ENCODE data around the gene CDH4. TPM values are rescaled to one million over a fixed set of nuclear protein-coding genes. Genes with fewer than 3 reads are reported as not detected.
A peak's percentile ranks its signal among the peaks of the same experiment; 100 is the strongest.

The CDH4 gene
- polyA plus RNA-seq, 1 donor, result 1.7 TPM

DNA sequence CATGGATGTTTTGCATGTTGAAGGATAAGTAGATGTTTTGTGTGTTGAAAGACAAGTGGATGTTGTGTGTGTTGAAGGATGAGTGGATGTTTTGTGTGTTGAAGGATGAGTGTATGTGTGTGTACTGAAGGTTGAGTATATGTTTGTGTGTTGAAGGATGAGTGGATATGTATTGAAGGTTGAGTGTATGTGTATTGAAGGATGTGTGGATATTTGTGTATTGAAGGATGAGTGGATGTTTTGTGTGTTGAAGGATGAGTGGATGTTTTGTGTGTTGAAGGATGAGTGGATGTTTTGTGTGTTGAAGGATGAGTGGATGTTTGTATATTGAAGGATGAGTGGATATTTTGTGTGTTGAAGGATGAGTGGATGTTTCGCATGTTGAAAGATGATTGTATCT, 325.0 kb downstream of the CDH4 start:
- DNase-seq, result no peak
- WGBS (ENCODE audit: insufficient coverage, low lambda C conversion rate), result no CpG with 5 or more reads among the region's 1 CpG
- H3K27ac ChIP-seq (ENCODE audit: low read length), result no peak overlapping the region
- H3K9me3 ChIP-seq (ENCODE audit: control insufficient read depth, low read depth, low read length), result no peaks in the 10 kb centered on the region
- H3K4me3 ChIP-seq (ENCODE audit: low read length), result no peak overlapping the region
- peaks cover 2% of the 10 kb centered on the region for H3K27me3 ChIP-seq (ENCODE audit: control insufficient read depth, insufficient read depth, low read length)
- no peaks in the 10 kb centered on the region for H3K4me1 ChIP-seq (ENCODE audit: control insufficient read depth, insufficient read depth, low read length)
- no peaks in the 10 kb centered on the region for H3K36me3 ChIP-seq (ENCODE audit: control insufficient read depth, insufficient read depth, low read length)

DNA sequence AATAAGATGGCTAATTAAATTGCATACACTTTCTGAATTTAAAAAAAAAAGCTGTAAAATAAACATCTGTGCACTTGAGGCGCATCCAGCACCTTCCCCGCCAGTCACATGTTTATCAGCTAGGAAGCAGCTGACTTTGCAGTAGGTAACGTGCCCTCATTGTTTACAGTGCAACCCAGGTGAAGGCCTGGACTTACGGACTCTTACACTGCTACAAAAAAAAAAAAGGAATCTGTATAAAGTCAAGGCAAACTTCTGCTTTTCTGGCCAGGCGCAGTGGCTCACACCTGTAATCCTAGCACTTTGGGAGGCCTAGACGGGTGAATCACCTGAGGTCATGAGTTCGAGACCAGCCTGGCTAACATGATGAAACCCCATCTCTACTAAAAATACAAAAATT, 327.8 kb downstream of the CDH4 start:
- no CpG with 5 or more reads among the region's 7 CpGs for WGBS (ENCODE audit: insufficient coverage, low lambda C conversion rate)
- H3K4me3 ChIP-seq (ENCODE audit: low read length), result no peak overlapping the region
- peaks cover 2% of the 10 kb centered on the region for H3K27me3 ChIP-seq (ENCODE audit: control insufficient read depth, insufficient read depth, low read length)
- no peaks in the 10 kb centered on the region for H3K36me3 ChIP-seq (ENCODE audit: control insufficient read depth, insufficient read depth, low read length)
- no peaks in the 10 kb centered on the region for H3K4me1 ChIP-seq (ENCODE audit: control insufficient read depth, insufficient read depth, low read length)
- no peaks in the 10 kb centered on the region for H3K9me3 ChIP-seq (ENCODE audit: control insufficient read depth, low read depth, low read length)
- peak in 1 of 2 donors; percentile 20 for DNase-seq
- H3K27ac ChIP-seq (ENCODE audit: low read length), result no peak overlapping the region

DNA sequence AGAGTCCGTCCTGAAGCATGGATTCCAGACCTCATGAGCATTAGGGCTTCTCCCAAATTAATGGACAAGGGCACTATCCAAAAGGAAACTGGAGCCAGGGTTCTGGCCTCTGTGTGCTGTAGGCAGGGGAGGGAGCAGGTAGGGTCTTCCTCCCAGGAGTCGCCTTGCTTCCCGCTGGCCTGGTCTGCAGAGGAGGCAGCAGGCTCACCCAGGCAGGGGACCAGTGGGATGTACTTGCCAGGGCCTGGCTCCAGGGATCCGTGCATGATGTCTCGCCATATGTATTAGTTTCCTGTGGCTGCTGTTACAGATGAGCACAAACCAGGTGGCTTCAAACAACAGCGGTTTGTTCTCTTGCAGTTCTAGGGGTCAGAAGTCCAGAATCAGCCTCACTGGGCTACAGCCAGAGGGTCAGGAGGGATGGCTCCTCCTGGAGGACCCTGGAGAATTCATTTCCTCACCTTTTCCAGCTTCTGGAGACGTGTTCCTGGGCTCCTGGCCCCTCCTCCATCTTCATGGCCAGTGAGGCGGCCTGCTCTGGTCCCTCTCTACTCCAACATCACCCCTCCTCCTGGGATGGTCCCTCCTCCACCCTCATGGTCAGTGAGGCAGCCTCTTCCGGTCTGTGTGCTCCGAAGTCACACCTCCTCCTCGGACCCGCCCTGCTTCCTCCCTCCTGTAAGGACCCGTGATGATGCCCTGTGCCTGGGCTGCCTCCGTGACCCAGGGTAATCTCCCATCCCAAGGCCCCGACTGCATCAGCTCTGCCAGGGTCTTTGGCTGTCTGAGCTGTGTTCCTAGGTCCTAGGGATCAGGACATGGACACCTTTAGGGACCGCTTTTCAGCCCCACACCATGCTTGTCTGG, 329.1 kb downstream of the CDH4 start:
- WGBS (ENCODE audit: insufficient coverage, low lambda C conversion rate), result no CpG with 5 or more reads among the region's 16 CpGs
- DNase-seq, result no peak
- H3K9me3 ChIP-seq (ENCODE audit: control insufficient read depth, low read depth, low read length), result no peaks in the 10 kb centered on the region
- H3K36me3 ChIP-seq (ENCODE audit: control insufficient read depth, insufficient read depth, low read length), result no peaks in the 10 kb centered on the region
- H3K27me3 ChIP-seq (ENCODE audit: control insufficient read depth, insufficient read depth, low read length), result peaks cover 2% of the 10 kb centered on the region
- no peak overlapping the region for H3K27ac ChIP-seq (ENCODE audit: low read length)
- H3K4me1 ChIP-seq (ENCODE audit: control insufficient read depth, insufficient read depth, low read length), result no peaks in the 10 kb centered on the region
- no peak overlapping the region for H3K4me3 ChIP-seq (ENCODE audit: low read length)

DNA sequence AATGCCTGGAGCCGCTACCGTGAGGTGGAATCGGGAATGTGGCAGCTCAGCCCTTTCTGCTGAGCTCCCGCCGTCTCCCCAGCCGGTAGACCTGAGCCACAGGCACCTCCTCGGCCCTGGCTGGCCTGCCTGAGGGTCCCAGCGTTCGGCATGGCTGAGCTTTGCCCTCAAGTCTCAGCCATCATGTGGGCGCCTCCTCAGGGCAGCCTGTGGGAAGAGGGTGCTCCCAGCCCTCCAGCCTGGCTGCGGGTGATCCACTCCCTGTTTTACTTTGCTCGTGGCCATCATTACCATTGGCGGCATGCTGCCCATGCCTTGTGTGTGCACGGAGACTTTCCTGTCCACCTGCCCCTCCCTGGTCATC, 329.7 kb downstream of the CDH4 start:
- no CpG with 5 or more reads among the region's 14 CpGs for WGBS (ENCODE audit: insufficient coverage, low lambda C conversion rate)
- no peak for DNase-seq
- H3K36me3 ChIP-seq (ENCODE audit: control insufficient read depth, insufficient read depth, low read length), result no peaks in the 10 kb centered on the region
- H3K27ac ChIP-seq (ENCODE audit: low read length), result no peak overlapping the region
- peaks cover 2% of the 10 kb centered on the region for H3K27me3 ChIP-seq (ENCODE audit: control insufficient read depth, insufficient read depth, low read length)
- H3K9me3 ChIP-seq (ENCODE audit: control insufficient read depth, low read depth, low read length), result no peaks in the 10 kb centered on the region
- no peaks in the 10 kb centered on the region for H3K4me1 ChIP-seq (ENCODE audit: control insufficient read depth, insufficient read depth, low read length)
- H3K4me3 ChIP-seq (ENCODE audit: low read length), result no peak overlapping the region

DNA sequence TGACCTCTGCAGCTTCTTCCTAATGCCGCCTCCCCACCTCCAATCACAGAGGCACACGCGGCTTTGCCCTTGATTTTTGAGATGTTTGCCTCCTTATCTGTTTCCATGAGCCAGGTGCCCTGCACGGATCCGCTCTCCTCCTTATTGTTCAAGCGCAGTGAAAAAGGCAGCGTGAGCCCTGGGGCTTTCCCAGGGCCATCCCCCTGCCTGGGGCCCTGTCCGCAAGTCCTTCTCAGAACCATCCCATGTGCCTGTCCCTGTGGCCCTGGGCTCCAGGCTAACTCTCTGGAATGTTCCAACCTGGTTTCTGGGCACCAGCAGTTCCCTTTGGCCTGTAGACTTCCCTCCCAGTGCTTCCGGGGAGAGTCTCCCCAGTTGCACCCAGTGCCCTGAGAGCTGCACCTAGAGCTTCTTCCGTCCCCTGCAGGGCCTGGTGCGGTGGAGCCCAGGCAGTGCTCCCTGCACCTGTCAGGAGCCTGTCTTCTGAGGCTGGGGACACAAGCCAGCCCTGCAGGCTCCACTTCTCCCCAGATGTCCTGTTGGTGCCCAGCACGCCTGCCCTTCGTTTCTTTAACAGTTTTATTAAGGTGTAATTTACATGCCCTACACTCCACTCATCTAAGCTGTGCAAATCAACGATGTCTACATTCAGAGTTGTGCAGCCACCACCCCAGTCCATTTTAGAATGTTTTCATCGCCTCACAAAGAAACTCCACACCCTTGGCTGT, 330.3 kb downstream of the CDH4 start:
- peaks cover 3% of the 10 kb centered on the region for H3K27me3 ChIP-seq (ENCODE audit: control insufficient read depth, insufficient read depth, low read length)
- H3K4me3 ChIP-seq (ENCODE audit: low read length), result no peak overlapping the region
- no peaks in the 10 kb centered on the region for H3K36me3 ChIP-seq (ENCODE audit: control insufficient read depth, insufficient read depth, low read length)
- H3K4me1 ChIP-seq (ENCODE audit: control insufficient read depth, insufficient read depth, low read length), result no peaks in the 10 kb centered on the region
- 20% methylated on average over 1 of the region's 15 CpGs for WGBS (ENCODE audit: insufficient coverage, low lambda C conversion rate)
- no peak overlapping the region for H3K27ac ChIP-seq (ENCODE audit: low read length)
- DNase-seq, result no peak
- H3K9me3 ChIP-seq (ENCODE audit: control insufficient read depth, low read depth, low read length), result no peaks in the 10 kb centered on the region

DNA sequence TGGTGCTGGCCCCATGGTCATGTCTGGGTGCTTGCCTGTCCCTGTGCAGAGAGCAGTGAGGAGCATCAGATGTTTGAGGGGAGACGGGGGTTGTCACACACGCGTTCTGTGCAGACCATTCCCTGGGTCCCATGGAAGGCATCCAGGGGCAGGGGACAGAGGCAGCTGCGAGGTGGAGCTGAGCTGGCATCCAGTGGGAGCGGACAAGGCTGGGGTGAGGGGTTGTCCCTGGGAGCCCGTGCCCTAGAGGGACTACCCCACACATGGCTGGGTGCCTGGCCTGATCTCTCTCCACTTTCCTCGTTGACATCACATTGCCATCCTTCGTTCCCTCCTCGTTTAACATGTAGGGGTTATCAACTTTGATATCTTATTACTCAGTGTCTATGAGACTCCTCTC, 331.3 kb downstream of the CDH4 start:
- Histone ChIP-seq H3K27me3 (ENCODE audit: control insufficient read depth, insufficient read depth, low read length) (peaks cover 5% of the 10 kb centered on the region), H3K36me3 (ENCODE audit: control insufficient read depth, insufficient read depth, low read length) (no peaks in the 10 kb centered on the region), H3K4me1 (ENCODE audit: control insufficient read depth, insufficient read depth, low read length) (no peaks in the 10 kb centered on the region), H3K9me3 (ENCODE audit: control insufficient read depth, low read depth, low read length) (no peaks in the 10 kb centered on the region), H3K4me3 (ENCODE audit: low read length) (no peak overlapping the region), H3K27ac (ENCODE audit: low read length) (no peak overlapping the region)
- WGBS (ENCODE audit: insufficient coverage, low lambda C conversion rate), result no CpG with 5 or more reads among the region's 9 CpGs
- no peak for DNase-seq

DNA sequence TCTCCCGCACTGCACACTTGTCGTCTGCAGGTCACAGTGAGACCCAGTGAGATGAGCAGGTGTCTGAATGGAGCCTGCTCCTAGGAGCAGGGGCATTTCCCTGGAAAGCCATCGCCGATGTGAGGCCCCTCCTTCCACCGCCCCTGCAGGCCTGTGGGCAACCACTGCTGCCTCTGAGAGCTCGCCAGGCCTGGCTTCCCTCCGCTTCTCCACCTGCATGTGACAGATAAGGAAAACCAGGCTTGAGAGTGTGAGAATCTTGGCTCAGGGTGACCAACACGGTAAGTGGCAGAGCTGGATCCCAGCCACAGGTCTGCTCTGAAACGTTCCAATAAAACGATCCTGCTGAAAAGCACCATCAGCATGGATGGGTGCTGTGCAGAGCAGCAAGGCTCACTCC, 332.8 kb downstream of the CDH4 start:
- WGBS (ENCODE audit: insufficient coverage, low lambda C conversion rate), result no CpG with 5 or more reads among the region's 10 CpGs
- Histone ChIP-seq H3K4me1 (ENCODE audit: control insufficient read depth, insufficient read depth, low read length) (no peaks in the 10 kb centered on the region), H3K4me3 (ENCODE audit: low read length) (no peak overlapping the region), H3K27me3 (ENCODE audit: control insufficient read depth, insufficient read depth, low read length) (peaks cover 5% of the 10 kb centered on the region), H3K36me3 (ENCODE audit: control insufficient read depth, insufficient read depth, low read length) (no peaks in the 10 kb centered on the region), H3K9me3 (ENCODE audit: control insufficient read depth, low read depth, low read length) (no peaks in the 10 kb centered on the region), H3K27ac (ENCODE audit: low read length) (no peak overlapping the region)
- DNase-seq, result no peak

DNA sequence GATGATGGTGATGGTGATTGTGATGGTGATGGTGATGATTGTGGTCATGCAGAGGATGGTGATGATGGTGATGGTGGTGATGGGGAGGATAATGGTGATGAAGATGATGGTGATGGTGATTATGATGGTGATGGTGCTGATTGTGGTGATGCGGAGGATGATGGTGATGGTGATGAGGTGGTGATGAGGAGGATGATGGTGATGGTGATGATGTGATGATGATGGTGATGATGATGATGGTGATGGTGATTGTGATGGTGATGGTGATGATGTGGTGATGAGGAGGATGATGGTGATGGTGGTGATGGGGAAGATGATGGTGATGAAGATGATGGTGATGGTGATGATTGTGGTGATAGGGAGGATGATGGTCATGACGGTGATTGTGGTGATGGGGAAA, 333.7 kb downstream of the CDH4 start:
- Histone ChIP-seq H3K36me3 (ENCODE audit: control insufficient read depth, insufficient read depth, low read length) (no peaks in the 10 kb centered on the region), H3K9me3 (ENCODE audit: control insufficient read depth, low read depth, low read length) (no peaks in the 10 kb centered on the region), H3K4me3 (ENCODE audit: low read length) (no peak overlapping the region), H3K4me1 (ENCODE audit: control insufficient read depth, insufficient read depth, low read length) (no peaks in the 10 kb centered on the region), H3K27ac (ENCODE audit: low read length) (no peak overlapping the region), H3K27me3 (ENCODE audit: control insufficient read depth, insufficient read depth, low read length) (peaks cover 5% of the 10 kb centered on the region)
- no peak for DNase-seq
- 100% methylated on average over 1 of the region's 2 CpGs for WGBS (ENCODE audit: insufficient coverage, low lambda C conversion rate)

DNA sequence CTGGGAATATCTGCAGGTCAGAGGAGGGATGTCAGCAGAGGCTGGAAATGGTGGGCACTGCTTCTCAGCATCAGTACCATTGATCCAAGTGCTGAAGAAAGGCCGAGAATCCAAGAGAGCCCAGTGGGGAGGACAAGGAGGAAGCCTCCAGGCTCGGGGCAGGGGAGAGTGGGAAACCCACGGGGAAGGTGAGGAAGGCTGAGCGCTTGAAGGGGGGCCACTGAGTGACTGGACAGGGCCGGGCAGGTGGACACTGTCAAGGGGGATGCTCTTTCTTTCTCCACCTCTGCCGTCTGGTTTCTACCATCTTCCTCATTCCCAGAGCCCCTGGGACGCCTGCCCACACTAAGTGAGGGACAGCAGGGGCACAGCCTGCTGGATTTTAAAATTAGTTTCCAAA, 335.0 kb downstream of the CDH4 start:
- 100% methylated on average over 3 of the region's 7 CpGs for WGBS (ENCODE audit: insufficient coverage, low lambda C conversion rate)
- no peak overlapping the region for H3K4me3 ChIP-seq (ENCODE audit: low read length)
- H3K27ac ChIP-seq (ENCODE audit: low read length), result no peak overlapping the region
- peaks cover 3% of the 10 kb centered on the region for H3K27me3 ChIP-seq (ENCODE audit: control insufficient read depth, insufficient read depth, low read length)
- no peaks in the 10 kb centered on the region for H3K36me3 ChIP-seq (ENCODE audit: control insufficient read depth, insufficient read depth, low read length)
- DNase-seq, result no peak
- no peaks in the 10 kb centered on the region for H3K9me3 ChIP-seq (ENCODE audit: control insufficient read depth, low read depth, low read length)
- no peaks in the 10 kb centered on the region for H3K4me1 ChIP-seq (ENCODE audit: control insufficient read depth, insufficient read depth, low read length)

DNA sequence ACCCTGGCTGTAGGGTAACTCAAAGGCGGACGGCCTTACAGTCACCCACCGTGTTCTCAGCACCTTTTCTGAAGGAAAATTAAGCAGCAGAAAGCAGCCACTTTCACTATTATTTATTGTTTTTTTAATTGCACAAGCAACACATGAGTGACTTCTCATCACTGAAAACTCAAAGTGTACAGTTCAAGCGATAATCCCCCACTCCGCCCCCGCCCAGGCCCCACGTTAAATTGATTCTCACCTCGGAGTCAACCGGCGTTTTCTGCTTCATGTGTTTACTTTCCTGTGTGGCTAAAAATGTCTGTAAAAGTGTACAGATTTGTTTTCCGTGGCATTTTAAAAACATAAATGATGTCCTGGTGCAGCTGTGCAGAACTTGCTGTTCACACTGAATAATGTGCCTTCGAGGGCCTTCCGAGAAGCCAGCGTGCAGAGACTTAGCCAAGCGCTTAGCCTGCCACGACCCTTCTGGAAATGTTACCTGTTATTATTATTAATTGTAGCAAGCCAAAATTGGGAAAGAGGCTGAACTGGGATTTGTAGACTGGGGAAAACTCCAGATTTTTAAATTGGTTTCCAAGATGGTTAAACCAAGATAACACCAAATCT, 335.7 kb downstream of the CDH4 start:
- H3K27me3 ChIP-seq (ENCODE audit: control insufficient read depth, insufficient read depth, low read length), result peaks cover 3% of the 10 kb centered on the region
- WGBS (ENCODE audit: insufficient coverage, low lambda C conversion rate), result no CpG with 5 or more reads among the region's 16 CpGs

More for the DNA sequence above, 335.7 kb downstream of the CDH4 start:
- Histone ChIP-seq H3K36me3 (ENCODE audit: control insufficient read depth, insufficient read depth, low read length) (no peaks in the 10 kb centered on the region), H3K4me1 (ENCODE audit: control insufficient read depth, insufficient read depth, low read length) (no peaks in the 10 kb centered on the region), H3K27ac (ENCODE audit: low read length) (no peak overlapping the region), H3K4me3 (ENCODE audit: low read length) (no peak overlapping the region), H3K9me3 (ENCODE audit: control insufficient read depth, low read depth, low read length) (no peaks in the 10 kb centered on the region)
- DNase-seq, result no peak
